ENCODE measurements around the gene LARP4.

LARP4 gene

DNA sequence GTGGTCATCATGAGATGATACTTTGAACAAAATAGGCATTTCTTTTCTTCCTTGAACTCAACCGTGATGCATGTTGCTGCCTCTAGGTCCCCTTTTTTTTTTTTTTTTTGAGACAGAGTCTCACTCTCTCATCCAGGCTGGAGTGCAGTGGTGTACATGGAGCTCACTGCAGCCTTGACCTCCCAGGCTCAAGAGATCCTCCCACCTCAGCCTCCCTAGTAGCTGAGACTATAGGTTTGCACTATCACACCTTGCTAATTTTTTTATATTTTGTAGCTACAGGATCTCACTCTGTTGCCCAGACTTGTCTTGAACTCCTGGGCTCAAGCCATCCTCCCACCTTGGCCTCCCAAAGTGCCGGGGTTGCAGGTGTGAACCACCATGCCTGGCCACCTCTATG is 124.7 kb downstream of the LARP4 start:
- H3K27ac ChIP-seq (ENCODE audit: low read depth, low read length), result no peak overlapping the region
- H3K9me3 ChIP-seq (ENCODE audit: control insufficient read depth, insufficient read depth, low read length), result no peaks in the 10 kb centered on the region
- TF ChIP-seq, protein P1, sequence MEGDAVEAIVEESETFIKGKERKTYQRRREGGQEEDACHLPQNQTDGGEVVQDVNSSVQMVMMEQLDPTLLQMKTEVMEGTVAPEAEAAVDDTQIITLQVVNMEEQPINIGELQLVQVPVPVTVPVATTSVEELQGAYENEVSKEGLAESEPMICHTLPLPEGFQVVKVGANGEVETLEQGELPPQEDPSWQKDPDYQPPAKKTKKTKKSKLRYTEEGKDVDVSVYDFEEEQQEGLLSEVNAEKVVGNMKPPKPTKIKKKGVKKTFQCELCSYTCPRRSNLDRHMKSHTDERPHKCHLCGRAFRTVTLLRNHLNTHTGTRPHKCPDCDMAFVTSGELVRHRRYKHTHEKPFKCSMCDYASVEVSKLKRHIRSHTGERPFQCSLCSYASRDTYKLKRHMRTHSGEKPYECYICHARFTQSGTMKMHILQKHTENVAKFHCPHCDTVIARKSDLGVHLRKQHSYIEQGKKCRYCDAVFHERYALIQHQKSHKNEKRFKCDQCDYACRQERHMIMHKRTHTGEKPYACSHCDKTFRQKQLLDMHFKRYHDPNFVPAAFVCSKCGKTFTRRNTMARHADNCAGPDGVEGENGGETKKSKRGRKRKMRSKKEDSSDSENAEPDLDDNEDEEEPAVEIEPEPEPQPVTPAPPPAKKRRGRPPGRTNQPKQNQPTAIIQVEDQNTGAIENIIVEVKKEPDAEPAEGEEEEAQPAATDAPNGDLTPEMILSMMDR (IDR thresholded peaks at IDR 0.05; ENCODE audit: low read depth, low read length, poor library complexity, severe bottlenecking), result no peak
- TF ChIP-seq EZH2phosphoT487 (IDR thresholded peaks at IDR 0.05; ENCODE audit: borderline replicate concordance, low read length), result no peak
- H3F3A ChIP-seq (ENCODE audit: control insufficient read depth, insufficient read depth), result peaks cover 4% of the 10 kb centered on the region
- peaks cover 15% of the 10 kb centered on the region for H3K79me2 ChIP-seq (ENCODE audit: control insufficient read depth, low read length)
- H4K20me1 ChIP-seq (ENCODE audit: control insufficient read depth, insufficient read depth, low read depth, low read length), result no peaks in the 10 kb centered on the region
- H3K4me2 ChIP-seq (ENCODE audit: low read length), result no peak overlapping the region
- H3K9me2 ChIP-seq (replicated peaks; ENCODE audit: control insufficient read depth, low read length), result no peaks in the 10 kb centered on the region
- H3K36me3 ChIP-seq (ENCODE audit: control insufficient read depth, low read length), result no peaks in the 10 kb centered on the region; the same call in 1 of the 2 replicates
- no peak overlapping the region for H3K4me3 ChIP-seq (ENCODE audit: low read length)
- no peaks in the 10 kb centered on the region for H3K27me3 ChIP-seq (ENCODE audit: control insufficient read depth, low read length)
- peaks cover 13% of the 10 kb centered on the region for H3K4me1 ChIP-seq (ENCODE audit: control insufficient read depth, low read length)

DNA sequence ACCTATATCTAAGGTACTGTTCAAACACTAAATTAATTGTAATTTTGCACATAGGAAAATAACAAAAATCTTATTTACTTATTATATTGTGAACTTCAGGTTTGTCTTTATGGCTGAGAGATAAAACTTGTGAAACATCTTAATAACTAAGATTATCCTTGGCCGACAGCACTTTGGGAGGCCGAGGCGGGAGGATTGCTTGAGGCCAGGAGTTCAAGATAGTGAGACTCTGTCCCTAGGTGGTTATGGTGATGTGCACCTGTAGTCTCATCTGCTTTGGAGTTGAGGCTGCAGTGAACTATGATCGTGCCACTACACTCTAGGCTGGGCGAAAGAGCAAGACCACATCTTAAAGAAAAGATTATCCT is 126.7 kb downstream of the LARP4 start:
- Histone ChIP-seq H3F3A (ENCODE audit: control insufficient read depth, insufficient read depth) (no peaks in the 10 kb centered on the region), H3K9me3 (ENCODE audit: control insufficient read depth, insufficient read depth, low read length) (no peaks in the 10 kb centered on the region), H3K4me3 (ENCODE audit: low read length) (no peak overlapping the region), H4K20me1 (ENCODE audit: control insufficient read depth, insufficient read depth, low read depth, low read length) (no peaks in the 10 kb centered on the region), H3K36me3 (ENCODE audit: control insufficient read depth, low read length) (no peaks in the 10 kb centered on the region; the same call in 1 of the 2 replicates), H3K4me2 (ENCODE audit: low read length) (no peak overlapping the region), H3K27ac (ENCODE audit: low read depth, low read length) (no peak overlapping the region), H3K4me1 (ENCODE audit: control insufficient read depth, low read length) (peaks cover 16% of the 10 kb centered on the region), H3K9me2 (replicated peaks; ENCODE audit: control insufficient read depth, low read length) (no peaks in the 10 kb centered on the region), H3K79me2 (ENCODE audit: control insufficient read depth, low read length) (peaks cover 4% of the 10 kb centered on the region), H3K27me3 (ENCODE audit: control insufficient read depth, low read length) (no peaks in the 10 kb centered on the region)
- no peak for TF ChIP-seq EZH2phosphoT487 (IDR thresholded peaks at IDR 0.05; ENCODE audit: borderline replicate concordance, low read length)
- TF ChIP-seq, protein P1 (IDR thresholded peaks at IDR 0.05; ENCODE audit: low read depth, low read length, poor library complexity, severe bottlenecking), result no peak

- Histone ChIP-seq H3K4me3 (ENCODE audit: low read length) (no peak overlapping the region), H3K4me1 (ENCODE audit: control insufficient read depth, low read length) (peaks cover 16% of the 10 kb centered on the region), H3K27ac (ENCODE audit: low read depth, low read length) (no peak overlapping the region), H3K4me2 (ENCODE audit: low read length) (no peak overlapping the region), H3K9me2 (replicated peaks; ENCODE audit: control insufficient read depth, low read length) (no peaks in the 10 kb centered on the region), H3K27me3 (ENCODE audit: control insufficient read depth, low read length) (no peaks in the 10 kb centered on the region), H3K79me2 (ENCODE audit: control insufficient read depth, low read length) (peaks cover 5% of the 10 kb centered on the region; the same call in 1 of the 2 replicates), H3K9me3 (ENCODE audit: control insufficient read depth, insufficient read depth, low read length) (no peaks in the 10 kb centered on the region), H4K20me1 (ENCODE audit: control insufficient read depth, insufficient read depth, low read depth, low read length) (no peaks in the 10 kb centered on the region), H3F3A (ENCODE audit: control insufficient read depth, insufficient read depth) (no peaks in the 10 kb centered on the region), H3K36me3 (ENCODE audit: control insufficient read depth, low read length) (no peaks in the 10 kb centered on the region)
- TF ChIP-seq, protein P1 (IDR thresholded peaks at IDR 0.05; ENCODE audit: low read depth, low read length, poor library complexity, severe bottlenecking), result no peak
- no peak for TF ChIP-seq EZH2phosphoT487 (IDR thresholded peaks at IDR 0.05; ENCODE audit: borderline replicate concordance, low read length)
Observed at GRCh38 chr12:50528800-50529199, 128.1 kb downstream of the LARP4 start.

All from DOHH2 (cell line).